Neural progenitor cell (in vitro differentiated cells): ENCODE measurements around the gene ASTN2.

Source experiments
- EZH2 ChIP-seq: fragments of 200-600 bp; sonication (generic); IDR thresholded peaks from 2 replicates; pipeline ENCODE4 v1.6.1; 2017; ENCODE audit warnings: antibody characterized with exemption, mild to moderate bottlenecking, moderate library complexity
- TF ChIP-seq, protein P1 (sequence below): fragments of 200-600 bp; sonication (generic); IDR thresholded peaks from 2 replicates; pipeline ENCODE4 v1.5.1; 2017; ENCODE audit warnings: antibody characterized with exemption, mild to moderate bottlenecking

GRCh38 chr9:116901260-116901659 lies 513.6 kb downstream of the ASTN2 start:
- TF ChIP-seq, protein P1, sequence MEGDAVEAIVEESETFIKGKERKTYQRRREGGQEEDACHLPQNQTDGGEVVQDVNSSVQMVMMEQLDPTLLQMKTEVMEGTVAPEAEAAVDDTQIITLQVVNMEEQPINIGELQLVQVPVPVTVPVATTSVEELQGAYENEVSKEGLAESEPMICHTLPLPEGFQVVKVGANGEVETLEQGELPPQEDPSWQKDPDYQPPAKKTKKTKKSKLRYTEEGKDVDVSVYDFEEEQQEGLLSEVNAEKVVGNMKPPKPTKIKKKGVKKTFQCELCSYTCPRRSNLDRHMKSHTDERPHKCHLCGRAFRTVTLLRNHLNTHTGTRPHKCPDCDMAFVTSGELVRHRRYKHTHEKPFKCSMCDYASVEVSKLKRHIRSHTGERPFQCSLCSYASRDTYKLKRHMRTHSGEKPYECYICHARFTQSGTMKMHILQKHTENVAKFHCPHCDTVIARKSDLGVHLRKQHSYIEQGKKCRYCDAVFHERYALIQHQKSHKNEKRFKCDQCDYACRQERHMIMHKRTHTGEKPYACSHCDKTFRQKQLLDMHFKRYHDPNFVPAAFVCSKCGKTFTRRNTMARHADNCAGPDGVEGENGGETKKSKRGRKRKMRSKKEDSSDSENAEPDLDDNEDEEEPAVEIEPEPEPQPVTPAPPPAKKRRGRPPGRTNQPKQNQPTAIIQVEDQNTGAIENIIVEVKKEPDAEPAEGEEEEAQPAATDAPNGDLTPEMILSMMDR = no peak
- TF ChIP-seq EZH2 = no peak
